ENCODE data around the gene GP5.

The GP5 gene, protein sequence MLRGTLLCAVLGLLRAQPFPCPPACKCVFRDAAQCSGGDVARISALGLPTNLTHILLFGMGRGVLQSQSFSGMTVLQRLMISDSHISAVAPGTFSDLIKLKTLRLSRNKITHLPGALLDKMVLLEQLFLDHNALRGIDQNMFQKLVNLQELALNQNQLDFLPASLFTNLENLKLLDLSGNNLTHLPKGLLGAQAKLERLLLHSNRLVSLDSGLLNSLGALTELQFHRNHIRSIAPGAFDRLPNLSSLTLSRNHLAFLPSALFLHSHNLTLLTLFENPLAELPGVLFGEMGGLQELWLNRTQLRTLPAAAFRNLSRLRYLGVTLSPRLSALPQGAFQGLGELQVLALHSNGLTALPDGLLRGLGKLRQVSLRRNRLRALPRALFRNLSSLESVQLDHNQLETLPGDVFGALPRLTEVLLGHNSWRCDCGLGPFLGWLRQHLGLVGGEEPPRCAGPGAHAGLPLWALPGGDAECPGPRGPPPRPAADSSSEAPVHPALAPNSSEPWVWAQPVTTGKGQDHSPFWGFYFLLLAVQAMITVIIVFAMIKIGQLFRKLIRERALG

GRCh38 chr3:194399166-194399565 is at the start of gene GP5:
Gene GP5 (minus strand): TSS chr3:194399266. CDS start chr3:194398282, 984 bp downstream.
- no peak for DNase-seq

- no peak for DNase-seq
Measured at GRCh38 chr3:194447657-194448056, 48.6 kb upstream of the GP5 start.

DNA sequence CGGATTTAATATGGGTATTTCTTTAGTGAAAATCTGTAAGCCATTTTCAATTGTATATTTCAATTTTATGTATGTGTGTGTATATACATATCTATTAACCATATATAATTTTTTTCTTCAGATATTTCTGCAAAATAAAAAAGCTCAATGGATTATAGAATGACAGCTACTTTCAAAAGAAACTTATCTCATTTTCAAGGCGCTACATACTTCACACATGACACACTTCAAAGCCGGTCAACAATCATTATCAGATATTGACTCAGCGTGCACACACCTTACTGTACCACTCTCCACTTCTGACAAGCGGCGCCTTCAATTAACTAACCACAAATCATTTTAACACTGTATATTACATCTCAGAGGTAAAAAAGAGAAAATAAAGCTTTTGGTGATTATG is 48.1 kb upstream of the GP5 start:
- no peak for DNase-seq

- DNase-seq, result no peak
Measured at GRCh38 chr3:194446754-194447153, 47.7 kb upstream of the GP5 start.

DNA sequence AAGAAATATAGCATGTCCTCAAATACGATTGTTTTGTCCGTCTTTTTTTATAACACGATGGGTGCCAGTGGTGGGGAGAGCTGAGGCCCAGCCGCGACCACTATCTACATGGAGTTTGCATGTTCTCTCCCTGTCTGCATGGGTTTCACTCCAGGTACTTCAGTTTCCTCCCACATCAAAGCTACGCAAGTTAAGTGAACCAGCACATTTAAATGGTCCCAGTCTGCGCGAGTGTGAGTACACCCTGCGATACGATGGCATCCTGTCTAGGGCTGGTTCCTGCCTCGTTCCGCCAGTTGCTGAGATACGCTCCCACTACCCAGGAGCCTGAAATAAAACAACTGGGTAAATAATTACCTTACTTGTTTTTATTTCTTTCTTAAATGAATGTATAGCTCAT is 47.1 kb upstream of the GP5 start:
- no peak for DNase-seq

- DNase-seq, result no peak
Measured at GRCh38 chr3:194443901-194444300, 44.8 kb upstream of the GP5 start.

DNA sequence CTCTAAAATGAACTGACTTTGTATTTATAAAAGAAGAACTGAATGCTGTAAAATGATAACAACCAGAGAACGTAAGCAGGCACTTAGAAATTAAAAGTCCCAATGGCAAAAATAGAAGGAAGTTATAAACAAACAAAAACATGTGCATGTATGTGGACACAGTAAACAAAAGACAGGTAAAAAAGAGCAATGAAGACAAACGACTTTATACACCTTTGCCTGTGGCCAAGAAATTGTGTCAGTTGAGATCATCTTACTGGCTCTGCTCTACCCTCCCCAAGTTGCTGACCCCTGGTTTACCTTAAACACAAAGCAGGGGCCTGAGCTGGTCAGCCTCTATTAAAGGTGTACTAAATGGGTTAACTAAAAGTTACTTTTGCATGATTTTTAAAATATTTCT is 41.7 kb upstream of the GP5 start:
- no peak for DNase-seq

GRCh38 chr3:194439881-194440550 is 41.0 kb upstream of the GP5 start:
- DNase-seq, result no peak

DNA sequence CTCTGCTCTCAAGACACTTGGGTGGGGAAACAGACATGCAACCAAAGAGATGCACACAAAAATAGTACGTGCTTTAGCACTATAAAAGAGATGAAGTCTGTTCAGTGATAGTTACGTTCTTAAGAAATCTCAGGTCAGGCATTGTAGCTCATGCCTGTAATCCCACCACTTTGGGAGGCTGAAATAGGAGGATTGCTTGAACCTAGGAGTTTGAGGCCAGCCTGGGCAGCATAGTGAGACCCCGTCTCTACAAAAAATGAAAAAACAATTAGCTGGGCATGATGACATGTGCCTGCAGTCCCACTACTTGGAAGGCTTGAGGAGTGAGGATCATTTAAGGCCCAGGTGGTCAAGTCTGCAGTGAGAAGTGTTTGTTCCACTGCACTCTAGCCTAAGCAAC is 35.4 kb upstream of the GP5 start:
- no peak for DNase-seq

GRCh38 chr3:194431554-194431953 is 32.5 kb upstream of the GP5 start:
- no peak for DNase-seq

DNA sequence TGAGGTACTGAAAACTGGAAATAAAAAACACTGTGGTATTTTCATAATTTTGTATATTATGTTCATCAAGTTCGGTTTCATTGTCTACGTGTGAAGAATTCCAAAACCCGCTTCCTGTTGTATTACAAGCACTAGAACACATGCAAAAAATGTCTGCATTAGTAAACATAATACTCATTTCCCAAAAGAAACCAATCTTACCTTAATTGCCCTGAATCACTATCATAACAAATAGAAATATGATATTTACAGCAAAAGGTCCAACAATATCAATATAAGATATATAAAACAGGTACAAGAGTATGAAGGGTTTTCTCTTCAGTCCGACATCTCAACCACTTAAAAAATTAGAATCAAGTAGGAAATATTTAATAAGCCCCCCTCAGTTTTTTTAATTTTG is 26.3 kb upstream of the GP5 start:
- DNase-seq, result no peak

GRCh38 chr3:194424953-194425352 is 25.9 kb upstream of the GP5 start:
- no peak for DNase-seq

- DNase-seq, result no peak
Measured at GRCh38 chr3:194424373-194424772, 25.3 kb upstream of the GP5 start.

GRCh38 chr3:194423317-194423716 is 24.3 kb upstream of the GP5 start:
- no peak for DNase-seq

DNA sequence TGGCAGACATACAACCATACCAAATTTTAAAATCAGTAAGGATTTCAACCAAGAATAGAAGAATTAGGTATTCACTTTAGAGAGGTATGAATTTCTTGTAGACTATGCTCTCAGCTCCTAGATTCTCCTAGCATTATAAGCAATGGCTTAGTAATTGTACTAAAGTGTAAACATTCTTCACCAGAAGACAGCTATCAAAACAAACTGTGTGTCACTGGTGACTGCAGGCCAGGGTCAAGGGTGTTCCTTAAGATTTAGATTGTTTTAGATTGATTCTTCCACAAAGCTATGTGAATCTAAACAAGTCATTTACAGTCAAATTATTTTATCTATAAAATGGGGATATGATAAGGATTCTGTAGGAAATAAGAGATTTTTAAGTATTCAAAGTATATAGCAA is 23.1 kb upstream of the GP5 start:
- no peak for DNase-seq

- DNase-seq, result no peak
Measured at GRCh38 chr3:194418671-194419070, 19.6 kb upstream of the GP5 start.

DNA sequence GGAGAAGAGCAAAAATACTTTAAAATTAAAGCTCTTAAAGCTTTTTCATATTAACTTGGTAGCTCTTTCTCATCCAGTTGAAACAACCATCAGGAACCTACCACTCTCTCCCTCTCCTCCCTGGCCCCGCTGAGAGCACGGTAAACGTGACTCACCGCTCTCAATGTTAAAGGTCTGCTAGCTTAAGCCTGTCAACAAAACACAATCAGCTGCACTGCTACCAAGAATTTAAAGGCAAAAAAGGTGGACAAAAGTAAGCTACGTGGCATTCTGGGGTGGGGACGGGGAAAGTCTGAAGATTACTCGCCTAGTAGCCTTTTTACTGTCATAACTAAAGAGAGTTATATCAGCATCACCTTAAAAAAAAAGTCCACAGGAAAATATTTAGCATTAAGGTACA is 8.4 kb upstream of the GP5 start:
- no peak for DNase-seq

DNA sequence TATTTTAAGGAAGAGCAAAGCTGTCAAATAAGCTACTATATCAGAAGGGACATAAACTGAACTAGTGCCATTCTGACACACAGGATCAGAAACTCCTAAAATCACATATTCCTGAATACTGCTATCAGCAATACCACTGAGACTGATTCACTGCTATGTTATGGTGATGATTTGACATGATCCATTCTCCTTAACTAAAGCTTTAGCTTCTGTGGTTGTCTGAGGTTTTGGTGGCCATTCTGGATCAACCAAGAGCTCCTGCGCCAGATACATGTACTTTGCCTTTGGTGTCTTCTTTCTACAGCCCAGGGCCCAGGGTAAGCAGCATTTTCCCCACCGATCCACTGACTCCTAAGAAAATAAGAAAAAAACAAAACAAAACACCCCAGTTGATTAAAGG is 6.7 kb upstream of the GP5 start:
- DNase-seq, result no peak

DNA sequence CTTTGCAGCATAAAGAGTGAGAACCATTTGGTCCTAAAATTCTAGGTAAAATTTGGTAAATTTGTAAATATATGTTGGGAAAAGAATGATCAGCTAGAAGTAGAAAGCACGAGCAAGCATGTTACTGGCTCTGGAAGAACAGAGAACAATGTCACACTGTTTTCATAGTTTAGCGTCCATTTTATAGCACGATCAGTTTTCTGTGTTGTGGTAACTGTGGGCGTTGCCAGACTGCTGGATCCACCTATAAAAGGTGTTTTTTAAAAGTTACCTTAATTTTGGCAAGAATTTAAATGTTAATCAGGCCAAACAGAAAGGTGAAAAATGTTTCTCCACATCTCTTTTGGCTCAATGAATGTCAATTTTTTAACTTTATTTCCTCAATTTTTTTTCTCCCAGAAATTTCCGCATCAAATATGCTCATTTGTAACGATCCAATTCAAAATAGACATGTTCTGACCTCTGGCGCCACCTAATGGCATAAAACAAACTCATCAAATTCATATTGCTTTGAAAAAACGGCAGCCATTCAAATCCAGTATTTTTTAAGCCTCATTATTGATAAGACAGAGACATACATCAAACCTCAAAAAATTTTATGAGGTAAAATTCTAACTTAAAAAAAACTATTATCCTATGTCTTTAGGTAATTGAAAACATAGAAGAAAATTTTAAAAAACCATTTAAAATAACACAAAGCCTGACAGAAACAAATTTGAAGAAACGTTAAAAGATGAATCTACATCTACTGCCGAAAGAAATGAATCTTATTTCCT is 5.5 kb upstream of the GP5 start:
- DNase-seq, result peak in 1 of 2 donors; percentile 7

DNA sequence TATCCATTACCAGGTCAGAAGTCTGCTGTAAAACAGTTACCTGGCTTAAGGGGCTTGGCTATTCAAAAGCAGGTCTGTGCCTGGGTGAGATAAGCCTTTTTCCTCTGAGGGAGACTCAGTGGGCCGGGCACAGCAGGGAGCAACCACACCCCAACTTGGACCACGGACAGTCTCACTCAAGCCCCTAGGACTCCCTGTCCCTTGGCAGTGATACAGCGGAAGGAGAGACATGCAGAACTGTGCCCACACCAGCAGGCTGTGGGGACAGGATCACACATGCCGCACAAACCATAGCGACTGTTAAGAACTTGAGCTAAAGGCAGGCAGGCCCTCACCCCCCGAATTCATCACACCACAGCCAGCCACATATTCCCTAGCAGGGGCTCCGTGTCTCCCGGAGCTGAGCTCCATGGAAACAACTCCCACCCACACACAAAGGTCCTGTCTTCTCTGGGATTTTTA is 2.8 kb upstream of the GP5 start:
- DNase-seq, result no peak

DNA sequence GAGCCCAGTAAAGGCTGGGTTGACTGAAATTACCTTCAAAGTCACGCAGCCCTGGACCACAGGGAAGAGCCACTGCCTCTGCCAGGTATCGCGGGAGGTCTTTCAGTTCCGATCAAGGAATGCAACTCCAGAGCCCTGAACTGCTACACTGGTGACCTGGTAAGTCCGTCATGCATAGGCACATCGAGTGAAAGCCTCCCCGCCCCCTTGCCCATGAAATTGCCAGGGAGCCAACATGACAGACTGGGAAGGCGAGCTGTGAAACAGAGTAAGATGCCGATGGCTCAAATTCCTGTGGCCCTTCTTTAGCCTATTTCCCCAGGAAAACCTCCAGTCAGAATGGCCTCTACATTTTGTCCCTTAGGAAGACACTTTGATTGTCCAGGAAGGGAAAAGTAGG is 2.3 kb upstream of the GP5 start:
- DNase-seq, result no peak

- DNase-seq, result no peak
Measured at GRCh38 chr3:194399874-194400411, 877 bp upstream of the GP5 start.

- DNase-seq, result no peak
Measured at GRCh38 chr3:194397757-194398312, 1.2 kb downstream of the GP5 start.

Measured in bone marrow (tissue), 2 donors.